Measurements from ENCODE around the gene FOXI3. TPM values are rescaled to one million over a fixed set of nuclear protein-coding genes. Genes with fewer than 3 reads are reported as not detected.
"Not testable (repeated sequence)": the region's sequence is repeated elsewhere in the genome, so short reads cannot be mapped to it uniquely, and the experiment has no call there.

The FOXI3 gene
- total RNA-seq, 4 donors from 2014 or later = not detected

GRCh38 chr2:88442061-88442460 is 10.4 kb downstream of the FOXI3 start:
- Histone ChIP-seq H3K4me1 (no peaks in the 10 kb centered on the region), H3K9me3 (no peaks in the 10 kb centered on the region), H3K27me3 (peaks cover 0 to 19% of the 10 kb centered on the region in 2 donors), H3K36me3 (no peaks in the 10 kb centered on the region), H3K27ac (no peak overlapping the region), H3K4me3 (no peak overlapping the region)
- no peak for DNase-seq (ENCODE audit: low spot score in 2 of 2)
- TF ChIP-seq EP300 (IDR thresholded peaks at IDR 0.05) (no peak), CTCF (IDR thresholded peaks at IDR 0.05) (no peak), POLR2A (IDR thresholded peaks at IDR 0.05) (no peak)
- 72 to 89% methylated on average over 5 of the region's 5 CpGs for WGBS, 2 donors

GRCh38 chr2:88437010-88437409 is 15.5 kb downstream of the FOXI3 start:
- Histone ChIP-seq H3K4me1 (no peaks in the 10 kb centered on the region), H3K9me3 (peaks cover 0 to 8% (median 0%) of the 10 kb centered on the region in 4 donors), H3K27ac (no peak overlapping the region), H3K27me3 (no peaks in the 10 kb centered on the region), H3K4me3 (no peak overlapping the region), H3K36me3 (no peaks in the 10 kb centered on the region)
- WGBS, 2 donors = 86 to 89% methylated on average over 4 of the region's 4 CpGs
- DNase-seq (ENCODE audit: low spot score in 2 of 2) = no peak
- TF ChIP-seq EP300 (IDR thresholded peaks at IDR 0.05) (no peak), CTCF (IDR thresholded peaks at IDR 0.05) (no peak), POLR2A (IDR thresholded peaks at IDR 0.05) (no peak)

- 89 to 91% methylated on average over 7 of the region's 7 CpGs for WGBS, 2 donors
- Histone ChIP-seq H3K4me3 (no peak overlapping the region), H3K27me3 (no peaks in the 10 kb centered on the region), H3K4me1 (no peaks in the 10 kb centered on the region), H3K27ac (no peak overlapping the region), H3K36me3 (no peaks in the 10 kb centered on the region), H3K9me3 (peaks cover 0 to 39% (median 0%) of the 10 kb centered on the region in 4 donors)
- TF ChIP-seq EP300 (IDR thresholded peaks at IDR 0.05) (no peak), CTCF (IDR thresholded peaks at IDR 0.05) (no peak), POLR2A (IDR thresholded peaks at IDR 0.05) (no peak)
- no peak for DNase-seq (ENCODE audit: low spot score in 2 of 2)
These were observed 22.6 kb downstream of the FOXI3 start for GRCh38 chr2:88429929-88430328.

GRCh38 chr2:88423733-88424132 is 28.8 kb downstream of the FOXI3 start:
- no peak for DNase-seq (ENCODE audit: low spot score in 2 of 2)
- Histone ChIP-seq H3K27me3 (no peaks in the 10 kb centered on the region), H3K36me3 (no peaks in the 10 kb centered on the region), H3K27ac (no peak overlapping the region), H3K4me1 (no peaks in the 10 kb centered on the region), H3K9me3 (peaks cover 0 to 11% (median 0%) of the 10 kb centered on the region in 4 donors), H3K4me3 (no peak overlapping the region)
- no peak for TF ChIP-seq EP300 (IDR thresholded peaks at IDR 0.05)
- TF ChIP-seq POLR2A (IDR thresholded peaks at IDR 0.05) = no peak
- no peak for TF ChIP-seq CTCF (IDR thresholded peaks at IDR 0.05)
- 76 to 77% methylated on average over 2 of the region's 2 CpGs for WGBS, 2 donors

GRCh38 chr2:88419051-88419450 is 33.4 kb downstream of the FOXI3 start:
- not testable (repeated sequence) for H3K27me3 ChIP-seq; H3K4me1 ChIP-seq; H3K27ac ChIP-seq; H3K36me3 ChIP-seq; H3K9me3 ChIP-seq; H3K4me3 ChIP-seq; DNase-seq (ENCODE audit: low spot score in 2 of 2)
- WGBS, 2 donors = 88 to 90% methylated on average over 9 of the region's 9 CpGs
